Stimulated activated effector memory CD8-positive, alpha-beta T cell treated with anti-CD3 and anti-CD28 coated beads, Interleukin-12 subunit alpha, Interleukin-12 subunit beta, amount 100 ng/mL, for 72 hours (primary cell): Measurements from ENCODE around the gene SOHLH2.
A peak's percentile ranks its signal among the peaks of the same experiment; 100 is the strongest.

Experiments
- ATAC-seq: fragments of 150-1000 bp; cut with Tn5 transposase; 2 replicates; pipeline ENCODE4 v1.10.0; 2021
- DNase-seq, 2 donors: peaks; one replicate each; pipeline ENCODE4 v3.0.0; 2021 to 2022; ENCODE audit warnings: low spot score in 2 of 2
- H3K27ac Mint-ChIP-seq: one replicate; pipeline ENCODE4 v1.8.0; 2022; ENCODE audit warnings: mild to moderate bottlenecking, mixed read lengths
- H3K36me3 Mint-ChIP-seq: one replicate; pipeline ENCODE4 v1.8.0; 2022; ENCODE audit warnings: mild to moderate bottlenecking, mixed read lengths
- H3K4me1 Mint-ChIP-seq: one replicate; pipeline ENCODE4 v1.8.0; 2022; ENCODE audit warnings: mixed read lengths
- H3K4me3 Mint-ChIP-seq: one replicate; pipeline ENCODE4 v1.8.0; 2022; ENCODE audit warnings: mild to moderate bottlenecking, mixed read lengths
- H3K9me3 Mint-ChIP-seq: one replicate; pipeline ENCODE4 v1.8.0; 2022; ENCODE audit warnings: mixed read lengths

Gene SOHLH2

DNA sequence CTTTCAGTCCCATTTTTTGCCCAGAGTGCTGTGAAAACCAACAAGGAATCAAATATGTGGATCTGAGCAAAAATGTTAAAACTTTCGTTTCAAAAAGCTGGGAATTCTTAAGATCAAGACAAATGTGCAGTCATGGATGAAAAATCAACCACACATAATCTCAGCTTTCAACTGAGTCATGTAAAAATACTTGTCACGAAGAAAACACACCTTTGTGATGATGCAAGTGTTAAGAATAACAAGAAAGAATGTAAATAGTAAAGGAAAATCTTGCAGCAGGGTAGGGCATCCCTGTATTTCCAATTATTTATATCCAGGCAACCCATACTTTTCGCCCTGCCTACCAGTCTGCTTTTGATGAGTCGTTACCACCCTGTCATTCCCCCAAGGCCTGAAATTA lies 55.7 kb downstream of the SOHLH2 start:
- ATAC-seq, result no peak
- H3K4me3 Mint-ChIP-seq, result no peak overlapping the region
- no peak overlapping the region for H3K27ac Mint-ChIP-seq
- peaks cover 21% of the 10 kb centered on the region for H3K9me3 Mint-ChIP-seq
- H3K36me3 Mint-ChIP-seq, result no peaks in the 10 kb centered on the region
- no peaks in the 10 kb centered on the region for H3K4me1 Mint-ChIP-seq
- no peak for DNase-seq

DNA sequence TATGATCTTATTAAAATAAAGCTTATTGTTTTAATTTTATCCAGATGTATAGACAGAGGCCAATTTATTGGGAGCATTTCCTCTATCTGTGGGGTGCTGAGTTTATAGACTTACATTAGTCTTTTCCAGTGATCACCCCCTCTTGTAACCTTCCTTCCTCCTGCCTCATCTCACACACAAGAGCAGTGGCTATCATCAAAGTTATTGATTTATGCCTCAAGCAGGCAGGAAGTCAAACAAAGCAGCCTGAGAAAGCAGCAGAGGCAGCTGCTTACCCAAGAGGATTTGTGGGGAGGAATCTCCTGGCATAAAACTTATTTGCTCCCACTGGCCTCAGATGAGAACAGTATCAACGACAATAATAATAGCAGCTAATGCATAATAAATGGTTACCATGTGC lies 56.9 kb downstream of the SOHLH2 start:
- DNase-seq (no peak), ATAC-seq (no peak)
- Mint-ChIP-seq H3K36me3 (no peaks in the 10 kb centered on the region), H3K4me3 (no peak overlapping the region), H3K27ac (no peak overlapping the region), H3K4me1 (no peaks in the 10 kb centered on the region), H3K9me3 (peaks cover 21% of the 10 kb centered on the region)

DNA sequence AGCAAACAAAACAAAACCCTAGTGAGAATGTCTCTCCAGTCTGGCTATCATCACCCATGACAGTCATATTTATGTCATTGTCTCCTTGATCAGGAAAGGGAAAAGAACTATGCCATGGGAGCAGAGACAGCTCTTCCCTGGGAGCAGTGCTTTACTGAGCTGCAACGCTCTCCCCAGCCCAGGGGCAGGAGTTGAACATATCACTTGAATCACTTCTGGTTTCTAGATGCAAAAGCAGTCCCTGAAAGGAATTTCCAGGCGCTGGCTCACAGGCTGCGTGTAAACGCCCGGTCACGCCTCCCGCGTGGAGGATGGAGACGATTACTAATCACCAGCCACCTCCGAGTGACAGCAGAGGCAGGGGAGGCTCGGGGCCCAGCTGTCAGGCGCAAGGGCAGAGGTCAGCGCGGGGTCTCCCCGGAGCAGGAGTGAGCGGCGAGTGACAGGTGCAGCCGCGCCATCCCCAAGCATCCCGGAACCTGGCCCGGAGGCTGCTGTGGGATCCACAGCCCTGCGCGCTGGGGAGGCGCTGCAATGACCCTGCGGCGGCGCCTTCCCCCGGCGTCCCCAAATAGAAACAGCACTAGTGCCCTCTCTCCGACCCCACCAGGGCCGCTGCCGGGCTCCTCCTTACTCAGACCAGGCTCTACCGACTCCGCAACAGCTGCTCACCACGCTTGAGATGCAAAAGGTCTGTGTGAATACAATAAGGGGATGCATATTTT lies 59.6 kb downstream of the SOHLH2 start:
- DNase-seq, result no peak
- Mint-ChIP-seq H3K36me3 (no peaks in the 10 kb centered on the region), H3K4me1 (no peaks in the 10 kb centered on the region), H3K27ac (no peak overlapping the region), H3K9me3 (peaks cover 13% of the 10 kb centered on the region), H3K4me3 (no peak overlapping the region)
- no peak for ATAC-seq

DNA sequence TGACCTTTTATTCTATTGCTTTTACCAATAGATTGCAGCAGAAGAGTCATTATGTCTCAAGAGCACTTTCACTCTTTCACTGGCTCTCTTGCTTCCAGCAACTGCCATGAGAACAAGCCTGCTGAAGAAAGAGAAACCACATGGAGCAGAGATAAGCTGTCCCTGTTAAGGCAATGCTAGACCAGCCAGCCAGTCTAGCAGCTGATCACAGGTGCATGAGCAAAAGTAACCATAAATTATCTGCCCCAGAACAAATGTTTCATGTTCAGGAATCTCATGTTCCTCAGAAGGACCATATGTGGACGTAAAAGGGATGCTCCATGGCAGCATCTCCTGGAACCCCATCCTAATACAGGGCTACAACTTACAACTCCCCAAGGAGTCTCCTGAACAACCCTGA lies 62.8 kb downstream of the SOHLH2 start:
- peaks cover 15% of the 10 kb centered on the region for H3K9me3 Mint-ChIP-seq
- H3K36me3 Mint-ChIP-seq, result no peaks in the 10 kb centered on the region
- no peaks in the 10 kb centered on the region for H3K4me1 Mint-ChIP-seq
- H3K27ac Mint-ChIP-seq, result no peak overlapping the region
- ATAC-seq (no peak), DNase-seq (no peak)
- H3K4me3 Mint-ChIP-seq, result no peak overlapping the region

DNA sequence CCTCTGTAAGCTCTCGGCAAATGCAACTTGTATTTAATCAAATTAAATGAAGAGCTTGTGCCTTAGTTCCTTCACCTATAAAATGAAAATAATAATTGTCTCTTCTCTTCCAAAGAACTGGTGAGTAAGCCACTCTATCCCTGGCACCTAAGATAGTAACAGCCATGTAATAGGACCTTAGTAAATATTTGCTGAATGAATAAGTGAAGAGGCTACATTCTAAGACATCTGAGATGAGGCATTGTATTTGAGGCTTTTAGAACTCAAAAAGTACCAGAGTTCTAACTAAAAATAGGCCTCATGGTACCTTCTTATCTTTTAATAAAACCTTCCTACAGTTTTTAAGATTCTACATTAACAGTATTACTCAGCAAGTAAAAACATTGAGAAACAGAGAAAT lies 65.9 kb downstream of the SOHLH2 start:
- no peaks in the 10 kb centered on the region for H3K36me3 Mint-ChIP-seq
- no peaks in the 10 kb centered on the region for H3K4me1 Mint-ChIP-seq
- H3K27ac Mint-ChIP-seq, result no peak overlapping the region
- ATAC-seq (no peak), DNase-seq (no peak)
- no peak overlapping the region for H3K4me3 Mint-ChIP-seq
- H3K9me3 Mint-ChIP-seq, result peaks cover 11% of the 10 kb centered on the region

DNA sequence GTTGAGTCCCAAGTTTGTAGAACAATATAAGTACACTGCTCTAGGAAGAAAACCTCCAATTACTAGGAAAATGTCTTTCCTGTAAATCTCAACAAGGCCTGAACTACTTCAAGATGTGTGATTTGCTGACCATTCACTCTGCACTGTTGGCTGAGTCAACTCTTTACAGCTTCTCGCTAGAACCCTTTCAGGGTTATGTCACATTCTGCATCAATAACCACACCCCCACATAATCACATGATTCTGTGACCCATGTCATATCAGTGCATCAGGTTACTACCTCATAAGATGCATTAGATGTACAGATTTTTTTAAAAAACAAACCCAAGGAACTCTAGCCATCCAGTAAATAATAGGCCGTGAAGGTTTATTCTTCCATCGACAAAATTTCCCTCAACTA lies 67.0 kb downstream of the SOHLH2 start:
- no peak overlapping the region for H3K27ac Mint-ChIP-seq
- H3K4me3 Mint-ChIP-seq, result no peak overlapping the region
- H3K36me3 Mint-ChIP-seq, result no peaks in the 10 kb centered on the region
- H3K9me3 Mint-ChIP-seq, result peaks cover 7% of the 10 kb centered on the region
- H3K4me1 Mint-ChIP-seq, result no peaks in the 10 kb centered on the region
- ATAC-seq (no peak), DNase-seq (no peak)

DNA sequence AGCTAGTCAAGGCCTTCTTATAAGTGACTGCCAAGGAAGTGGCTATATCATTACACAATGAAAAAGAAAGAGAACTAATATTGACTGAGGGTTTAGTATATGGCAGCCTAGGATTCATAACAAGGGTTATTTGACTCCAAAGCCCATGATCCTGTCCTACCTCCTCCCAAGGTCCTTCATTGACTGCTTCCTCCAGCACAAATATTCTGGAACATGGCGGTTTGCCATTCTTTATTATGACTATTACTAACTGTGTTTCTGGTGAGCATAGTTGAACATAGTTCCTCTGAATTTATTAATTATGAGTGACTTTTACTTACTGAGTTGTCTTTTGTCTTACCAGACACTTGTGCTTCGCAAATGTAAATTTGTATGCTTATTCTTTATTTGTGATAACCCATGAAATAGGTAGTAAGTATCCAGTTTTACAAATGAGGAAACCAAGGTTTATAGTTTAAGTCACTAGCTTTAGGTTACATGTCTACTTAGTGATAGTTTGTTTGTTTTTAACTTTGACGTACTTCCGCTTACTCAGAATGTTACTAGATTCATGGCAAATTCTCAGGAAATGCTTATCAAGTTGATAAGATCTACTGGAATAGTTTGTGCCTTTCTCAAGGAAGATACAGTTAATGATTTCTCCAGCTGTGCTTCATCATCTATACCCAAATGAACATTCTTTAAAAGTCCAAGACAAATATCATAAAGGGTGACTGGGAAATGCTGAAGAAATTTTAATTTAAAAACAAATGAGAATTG lies 67.7 kb downstream of the SOHLH2 start:
- H3K4me3 Mint-ChIP-seq, result no peak overlapping the region
- H3K9me3 Mint-ChIP-seq, result peaks cover 7% of the 10 kb centered on the region
- no peaks in the 10 kb centered on the region for H3K36me3 Mint-ChIP-seq
- ATAC-seq (no peak), DNase-seq (no peak)
- no peak overlapping the region for H3K27ac Mint-ChIP-seq
- no peaks in the 10 kb centered on the region for H3K4me1 Mint-ChIP-seq

DNA sequence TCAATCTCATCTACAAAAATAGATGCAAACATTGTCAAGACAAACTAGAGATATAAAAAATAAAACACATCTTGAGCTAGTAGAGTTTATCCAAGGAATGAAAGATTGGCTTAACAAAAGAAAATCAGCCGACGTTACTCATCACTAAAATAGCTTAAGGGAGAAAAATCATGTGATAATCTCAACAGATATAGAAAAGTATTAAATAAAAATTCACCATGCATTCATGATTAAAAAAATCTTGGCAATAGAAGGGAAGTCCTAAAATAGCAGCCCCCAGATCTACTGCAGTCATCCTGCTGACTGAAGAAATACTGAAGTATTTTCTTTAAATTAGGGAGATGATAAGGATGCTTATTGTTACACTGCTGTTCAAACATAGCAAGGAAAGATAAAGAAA lies 70.6 kb downstream of the SOHLH2 start:
- no peaks in the 10 kb centered on the region for H3K36me3 Mint-ChIP-seq
- H3K9me3 Mint-ChIP-seq, result peaks cover 7% of the 10 kb centered on the region
- H3K27ac Mint-ChIP-seq, result no peak overlapping the region
- H3K4me3 Mint-ChIP-seq, result no peak overlapping the region
- DNase-seq (no peak), ATAC-seq (no peak)
- H3K4me1 Mint-ChIP-seq, result no peaks in the 10 kb centered on the region

DNA sequence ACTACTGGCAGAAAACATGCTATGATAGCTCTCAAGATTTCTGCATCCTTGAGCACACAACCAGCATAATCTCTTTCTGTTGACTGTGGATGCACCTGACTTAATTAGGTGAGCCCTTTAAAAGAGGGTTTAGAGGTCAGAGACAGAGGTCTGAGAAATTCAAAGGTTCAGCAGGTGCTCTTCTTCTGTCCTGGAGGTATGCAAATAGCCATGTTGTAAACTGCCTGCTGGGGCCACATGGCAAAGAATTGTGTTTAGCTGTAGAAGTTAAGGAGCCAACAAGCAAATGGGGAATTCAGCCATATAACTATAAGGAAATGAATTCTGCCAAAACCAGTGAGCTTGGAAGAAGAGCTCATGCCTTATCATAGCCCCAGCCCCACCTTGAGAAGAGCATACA lies 71.6 kb downstream of the SOHLH2 start:
- Mint-ChIP-seq H3K36me3 (no peaks in the 10 kb centered on the region), H3K4me1 (no peaks in the 10 kb centered on the region), H3K27ac (no peak overlapping the region), H3K9me3 (peaks cover 5% of the 10 kb centered on the region), H3K4me3 (no peak overlapping the region)
- ATAC-seq (no peak), DNase-seq (no peak)

DNA sequence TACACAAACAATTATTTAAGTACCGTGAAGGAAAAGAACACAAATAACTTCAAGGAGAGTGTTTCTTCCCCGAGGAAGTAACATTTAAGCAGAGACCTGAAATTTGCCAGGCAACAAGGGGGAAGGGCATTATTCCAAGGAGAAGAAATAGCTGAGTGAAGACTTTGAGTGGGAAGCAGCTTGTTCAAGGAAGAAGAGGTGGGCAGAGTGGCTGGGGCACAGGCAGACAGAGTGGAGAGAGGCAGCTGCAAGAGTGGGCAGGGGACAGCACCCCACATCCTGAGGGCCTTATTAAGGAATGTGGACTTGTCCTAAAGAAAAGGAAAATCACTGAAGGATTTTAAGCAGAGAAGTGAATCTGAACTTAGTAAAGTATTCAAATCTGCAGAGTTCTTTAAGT lies 78.5 kb downstream of the SOHLH2 start:
- DNase-seq (no peak), ATAC-seq (no peak)
- H3K4me3 Mint-ChIP-seq, result no peak overlapping the region
- H3K27ac Mint-ChIP-seq, result no peak overlapping the region
- peaks cover 7% of the 10 kb centered on the region for H3K9me3 Mint-ChIP-seq
- H3K4me1 Mint-ChIP-seq, result no peaks in the 10 kb centered on the region
- H3K36me3 Mint-ChIP-seq, result no peaks in the 10 kb centered on the region

DNA sequence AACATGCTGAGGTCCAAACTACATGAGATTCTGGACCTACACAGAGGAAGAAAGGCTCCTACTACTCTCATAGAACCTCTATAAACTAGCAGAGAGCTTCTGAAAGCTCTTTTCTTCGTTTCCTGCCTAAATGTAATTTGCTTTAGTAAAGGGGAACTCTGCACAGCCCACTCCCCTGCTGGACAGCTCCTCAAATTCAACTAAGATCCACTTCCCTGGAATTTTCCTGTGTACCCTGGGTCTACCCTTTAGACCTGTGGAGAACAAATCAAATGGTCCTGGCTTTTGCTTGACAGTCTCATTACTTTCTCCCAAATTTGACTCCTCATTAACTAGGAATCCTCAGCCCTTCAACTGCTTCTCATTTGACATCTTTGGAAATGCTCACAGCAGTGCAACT lies 79.7 kb downstream of the SOHLH2 start:
- H3K4me3 Mint-ChIP-seq, result no peak overlapping the region
- no peak for DNase-seq
- H3K9me3 Mint-ChIP-seq, result peaks cover 7% of the 10 kb centered on the region
- H3K36me3 Mint-ChIP-seq, result no peaks in the 10 kb centered on the region
- H3K27ac Mint-ChIP-seq, result no peak overlapping the region
- no peaks in the 10 kb centered on the region for H3K4me1 Mint-ChIP-seq
- no peak for ATAC-seq

DNA sequence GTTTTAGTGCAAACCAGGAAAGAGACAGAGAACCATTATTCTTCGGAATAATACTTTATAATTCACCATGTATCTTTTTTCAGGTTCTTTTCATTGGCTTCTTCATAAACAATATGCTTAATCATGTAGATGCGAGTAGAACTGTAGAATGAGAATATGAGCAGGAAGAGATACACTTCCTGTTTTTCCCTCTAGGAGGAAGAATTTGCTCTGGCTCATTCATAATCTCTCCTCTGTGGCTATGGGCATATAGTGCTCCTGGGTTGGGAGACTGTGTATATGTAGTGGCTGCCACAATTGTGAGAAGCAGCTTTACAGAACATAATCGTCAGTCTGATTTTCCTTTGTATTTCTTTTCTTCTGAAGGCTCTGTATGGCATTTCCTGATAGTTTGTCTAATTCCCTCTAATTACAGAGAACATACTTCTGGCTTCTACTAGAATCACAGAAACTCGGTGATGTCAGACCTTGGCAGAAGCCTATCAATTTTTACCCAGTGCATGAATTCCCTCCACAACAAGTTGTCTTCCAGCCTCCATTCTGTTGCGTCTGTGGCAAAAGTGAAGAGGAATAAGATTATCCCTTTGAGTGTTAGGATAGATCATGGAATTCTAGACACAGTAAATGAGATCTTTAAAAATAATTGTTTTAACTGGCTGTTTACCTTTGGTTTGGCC lies 80.3 kb downstream of the SOHLH2 start:
- Mint-ChIP-seq H3K36me3 (no peaks in the 10 kb centered on the region), H3K4me1 (no peaks in the 10 kb centered on the region), H3K27ac (no peak overlapping the region), H3K4me3 (no peak overlapping the region), H3K9me3 (peaks cover 7% of the 10 kb centered on the region)
- DNase-seq, result no peak
- no peak for ATAC-seq

DNA sequence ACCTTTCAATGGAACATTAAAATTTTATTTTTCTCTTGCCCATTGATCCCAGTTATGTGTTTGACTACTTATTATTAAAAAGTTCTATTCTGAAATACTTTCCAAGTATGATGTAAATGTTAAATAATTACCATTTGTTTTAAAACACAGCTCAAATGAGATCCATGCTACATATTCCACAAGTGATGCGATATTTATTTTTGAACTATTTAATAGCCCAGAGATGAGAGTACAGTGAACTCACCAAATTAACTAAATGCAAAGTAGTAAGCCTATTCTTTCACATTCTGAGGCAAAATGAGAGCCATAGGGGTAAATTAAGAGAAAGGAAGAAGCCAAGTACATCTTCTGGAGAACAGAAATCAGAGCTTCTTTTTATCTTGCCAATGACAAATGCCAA lies 82.0 kb downstream of the SOHLH2 start:
- Mint-ChIP-seq H3K4me1 (no peaks in the 10 kb centered on the region), H3K36me3 (no peaks in the 10 kb centered on the region), H3K9me3 (peaks cover 7% of the 10 kb centered on the region), H3K4me3 (no peak overlapping the region), H3K27ac (no peak overlapping the region)
- DNase-seq (no peak), ATAC-seq (no peak)

DNA sequence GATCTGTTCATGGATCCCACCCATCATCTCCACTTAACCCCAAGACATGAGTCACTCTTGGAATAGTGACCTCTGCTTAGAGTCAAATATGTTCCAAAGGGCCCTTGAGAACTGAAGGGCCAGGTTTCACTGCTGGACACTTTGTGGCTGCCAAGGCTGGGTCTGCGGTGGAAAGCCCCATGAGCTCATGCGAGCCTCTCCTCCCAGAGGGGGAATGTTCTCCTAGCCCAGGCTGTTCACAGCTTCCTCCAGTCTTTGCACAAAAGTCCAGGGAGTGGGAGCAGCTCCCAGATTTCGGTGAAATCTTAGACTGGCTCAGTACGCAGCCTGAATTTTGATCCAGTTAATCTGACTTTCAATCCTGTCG lies 82.4 kb downstream of the SOHLH2 start:
- H3K36me3 Mint-ChIP-seq, result no peaks in the 10 kb centered on the region
- DNase-seq, result no peak
- H3K4me1 Mint-ChIP-seq, result no peaks in the 10 kb centered on the region
- peaks cover 9% of the 10 kb centered on the region for H3K9me3 Mint-ChIP-seq
- no peak overlapping the region for H3K4me3 Mint-ChIP-seq
- no peak overlapping the region for H3K27ac Mint-ChIP-seq
- ATAC-seq, result no peak

DNA sequence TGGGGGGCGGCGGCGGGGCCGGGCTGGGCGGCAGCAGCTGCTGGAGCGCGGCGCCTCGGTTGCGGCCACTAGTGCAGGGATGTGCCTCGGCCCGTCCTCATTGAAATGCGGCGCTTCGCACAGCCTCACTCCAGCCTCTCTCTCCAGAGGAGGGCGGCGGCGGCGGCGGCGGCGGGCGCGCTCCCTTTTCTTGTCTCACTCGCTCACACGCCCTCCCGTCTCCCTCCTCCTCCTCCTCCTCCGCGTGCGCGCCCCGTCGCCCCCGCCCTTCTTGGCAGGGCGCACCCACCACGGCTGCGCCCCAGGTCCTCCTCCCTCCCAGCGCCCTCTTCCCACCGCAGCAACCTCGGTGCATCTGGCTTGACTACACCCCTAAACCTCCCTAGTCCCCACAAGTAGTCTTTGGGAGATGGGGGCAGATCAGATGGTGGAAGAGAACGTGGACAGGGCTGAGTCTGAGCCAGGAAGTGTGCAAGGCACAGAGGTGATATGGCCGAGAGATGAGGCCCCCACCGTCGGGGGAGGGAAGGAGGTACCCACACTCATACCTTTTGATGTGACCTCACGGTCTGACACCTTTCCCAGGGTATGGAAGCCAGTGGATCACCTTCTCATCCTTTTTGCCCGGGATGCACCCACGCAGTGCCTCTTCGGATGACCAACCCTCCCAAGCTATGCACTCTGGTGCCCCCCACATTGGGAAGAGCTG lies 83.0 kb downstream of the SOHLH2 start, which contains the start of gene DCLK1:
DCLK1 (minus strand) TSS at position 161 of the 709 bp plus-strand sequence.
- Mint-ChIP-seq H3K4me1 (no peaks in the 10 kb centered on the region), H3K4me3 (no peak within 1 kb of the TSS), H3K36me3 (no peaks in the 10 kb centered on the region), H3K9me3 (peaks cover 9% of the 10 kb centered on the region), H3K27ac (no peak within 1 kb of the TSS)
- ATAC-seq, result peak; percentile 26
- DNase-seq, result no peak
